IPS-20b (cell line): Measurements from ENCODE around the gene LRRC43.
"Not testable (repeated sequence)": the region's sequence is repeated elsewhere in the genome, so short reads cannot be mapped to it uniquely, and the experiment has no call there.

ENCODE experiments used
- H3K27ac ChIP-seq: one replicate; pipeline ENCODE4 v1.5.1; 2013; ENCODE audit warnings: low read length
- H3K27me3 ChIP-seq: 2 replicates; pipeline ENCODE4 v1.6.1; 2013; ENCODE audit warnings: mild to moderate bottlenecking, low read length, inconsistent platforms; ENCODE audit not compliant: insufficient read depth
- H3K36me3 ChIP-seq: 2 replicates; pipeline ENCODE4 v1.6.1; 2013; ENCODE audit warnings: low read depth, mild to moderate bottlenecking, inconsistent platforms, low read length, moderate library complexity; ENCODE audit not compliant: insufficient read depth
- H3K4me1 ChIP-seq: 2 replicates; pipeline ENCODE4 v1.6.1; 2013; ENCODE audit warnings: mild to moderate bottlenecking, control low read depth, inconsistent platforms, low read length, moderate library complexity; ENCODE audit not compliant: insufficient read depth
- H3K4me3 ChIP-seq: 2 replicates; pipeline ENCODE4 v1.5.1; 2013; ENCODE audit warnings: mild to moderate bottlenecking, low read length, inconsistent platforms
- H3K9ac ChIP-seq: 2 replicates; pipeline ENCODE4 v1.6.1; 2013; ENCODE audit warnings: low read depth, mild to moderate bottlenecking, inconsistent platforms, low read length, moderate library complexity
- H3K9me3 ChIP-seq: 2 replicates; pipeline ENCODE4 v1.6.1; 2013; ENCODE audit warnings: mild to moderate bottlenecking, low read depth, low read length, inconsistent platforms; ENCODE audit not compliant: insufficient read depth

The LRRC43 gene

GRCh38 chr12:122200541-122201175 is 17.7 kb downstream of the LRRC43 start:
- H3K27ac ChIP-seq, result no peak overlapping the region
- peaks cover 45% of the 10 kb centered on the region for H3K27me3 ChIP-seq
- no peaks in the 10 kb centered on the region for H3K36me3 ChIP-seq
- H3K9me3 ChIP-seq, result no peaks in the 10 kb centered on the region
- no peaks in the 10 kb centered on the region for H3K4me1 ChIP-seq
- no peak overlapping the region for H3K4me3 ChIP-seq
- H3K9ac ChIP-seq, result no peak overlapping the region

DNA sequence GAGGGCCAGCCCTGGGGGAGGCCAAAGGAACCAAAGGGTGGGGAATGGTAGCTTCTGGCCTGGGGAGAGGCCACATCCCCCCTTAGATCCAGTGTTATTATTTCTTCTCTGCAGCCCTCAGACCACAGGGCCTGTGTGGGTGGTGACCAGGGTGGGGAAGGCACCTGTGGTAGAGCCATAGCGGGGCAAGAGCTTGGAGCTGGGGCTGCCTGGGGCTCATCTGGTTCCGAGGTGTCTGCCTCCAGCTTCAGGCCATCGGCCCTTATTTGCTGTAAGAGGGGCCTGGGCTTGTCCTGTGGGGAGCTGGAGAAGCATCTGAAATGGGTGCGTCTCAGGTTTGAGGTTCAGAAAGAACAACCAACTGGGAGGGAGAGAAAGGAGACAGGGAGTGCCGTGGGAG is 18.5 kb downstream of the LRRC43 start:
- peaks cover 52% of the 10 kb centered on the region for H3K27me3 ChIP-seq
- no peak overlapping the region for H3K27ac ChIP-seq
- H3K36me3 ChIP-seq, result no peaks in the 10 kb centered on the region
- H3K9me3 ChIP-seq, result no peaks in the 10 kb centered on the region
- H3K4me1 ChIP-seq, result no peaks in the 10 kb centered on the region
- H3K9ac ChIP-seq, result no peak overlapping the region
- H3K4me3 ChIP-seq, result no peak overlapping the region

DNA sequence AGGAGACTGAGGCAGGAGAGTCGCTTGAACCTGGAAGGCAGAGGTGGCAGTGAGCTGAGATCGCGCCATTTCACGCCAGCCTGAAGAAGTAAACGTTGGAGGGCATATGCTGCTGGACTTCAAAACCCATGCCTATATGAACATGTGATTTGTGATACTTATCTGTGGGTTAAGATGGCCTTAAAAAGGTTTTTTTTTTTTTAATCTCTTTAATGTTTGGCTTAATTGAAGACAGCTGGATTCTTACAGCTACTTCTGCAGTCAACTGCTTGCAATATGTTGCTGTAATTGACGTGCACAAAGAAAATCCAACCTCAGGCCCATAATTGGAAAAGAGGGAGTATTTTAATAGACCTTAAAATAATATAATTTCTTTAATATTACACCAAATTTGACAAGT is 19.1 kb downstream of the LRRC43 start:
- H3K4me3 ChIP-seq, result no peak overlapping the region
- H3K36me3 ChIP-seq, result peaks cover 5% of the 10 kb centered on the region
- no peaks in the 10 kb centered on the region for H3K9me3 ChIP-seq
- H3K27me3 ChIP-seq, result peaks cover 59% of the 10 kb centered on the region
- H3K4me1 ChIP-seq, result no peaks in the 10 kb centered on the region
- H3K27ac ChIP-seq, result no peak overlapping the region
- no peak overlapping the region for H3K9ac ChIP-seq

GRCh38 chr12:122202811-122203210 is 19.9 kb downstream of the LRRC43 start:
- H3K36me3 ChIP-seq, result peaks cover 13% of the 10 kb centered on the region
- not testable (repeated sequence) for H3K9ac ChIP-seq, H3K9me3 ChIP-seq, H3K27ac ChIP-seq, H3K4me1 ChIP-seq
- H3K27me3 ChIP-seq, result peaks cover 59% of the 10 kb centered on the region
- H3K4me3 ChIP-seq, result peak overlapping the region; percentile 68

DNA sequence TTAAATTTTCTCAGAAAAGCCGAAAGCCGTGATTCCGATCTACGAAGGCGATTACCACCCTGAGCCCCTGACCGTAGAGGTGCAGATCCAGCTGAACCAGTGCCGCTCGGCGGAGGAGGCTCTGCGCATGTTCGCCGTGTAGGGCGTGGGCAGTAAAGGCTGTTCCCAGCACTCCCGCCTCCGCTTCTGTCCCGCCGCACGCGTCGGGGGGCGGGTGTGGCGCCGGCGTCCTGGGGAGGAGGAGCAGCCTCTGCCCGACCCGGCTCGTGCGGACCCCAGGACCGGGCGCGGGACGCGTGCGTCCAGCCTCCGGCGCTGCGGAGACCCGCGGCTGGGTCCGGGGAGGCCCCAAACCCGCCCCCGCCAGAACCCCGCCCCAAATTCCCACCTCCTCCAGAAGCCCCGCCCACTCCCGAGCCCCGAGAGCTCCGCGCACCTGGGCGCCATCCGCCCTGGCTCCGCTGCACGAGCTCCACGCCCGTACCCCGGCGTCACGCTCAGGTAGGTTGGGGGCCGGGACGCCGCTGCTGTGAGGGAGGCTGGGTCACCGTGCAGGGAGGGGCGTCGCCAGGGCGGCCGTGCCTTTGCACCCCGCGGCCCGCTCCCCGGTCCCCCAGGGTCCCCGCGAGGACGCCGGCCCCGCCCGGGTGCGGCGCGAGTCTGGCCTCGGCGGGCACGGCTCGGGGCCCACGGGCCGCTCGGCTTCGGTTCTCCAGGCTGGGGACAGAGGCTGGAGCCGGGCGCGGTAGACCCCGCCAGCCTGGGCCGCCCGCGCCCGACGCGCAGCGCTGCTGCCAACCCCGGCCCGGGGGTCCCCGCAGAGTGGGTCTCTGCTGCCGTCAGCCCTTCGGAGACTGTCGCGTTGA is 20.6 kb downstream of the LRRC43 start, which contains the start of gene B3GNT4:
TSS of gene B3GNT4 (plus strand) at position 409 of the 866 bp plus-strand sequence. CDS start 910 bp downstream, outside the sequence.
- Histone ChIP-seq H3K36me3 (peaks cover 20% of the 10 kb centered on the region), H3K27ac (no peak within 1 kb of the TSS), H3K4me1 (peaks cover 2% of the 10 kb centered on the region; the same call in 1 of the 2 replicates), H3K9me3 (no peaks in the 10 kb centered on the region), H3K27me3 (peaks cover 59% of the 10 kb centered on the region), H3K9ac (no peak within 1 kb of the TSS), H3K4me3 (peak within 1 kb of the TSS; percentile 68)

GRCh38 chr12:122204167-122205052 is 21.5 kb downstream of the LRRC43 start:
- H3K9me3 ChIP-seq, result no peaks in the 10 kb centered on the region
- H3K4me3 ChIP-seq, result peak overlapping the region; percentile 57
- no peak overlapping the region for H3K9ac ChIP-seq
- H3K36me3 ChIP-seq, result peaks cover 28% of the 10 kb centered on the region
- peaks cover 59% of the 10 kb centered on the region for H3K27me3 ChIP-seq
- peaks cover 2% of the 10 kb centered on the region; the same call in 1 of the 2 replicates for H3K4me1 ChIP-seq
- H3K27ac ChIP-seq, result no peak overlapping the region

GRCh38 chr12:122205053-122205925 is 22.4 kb downstream of the LRRC43 start:
- Histone ChIP-seq H3K27me3 (peaks cover 59% of the 10 kb centered on the region), H3K4me1 (peaks cover 2% of the 10 kb centered on the region; the same call in 1 of the 2 replicates), H3K9me3 (no peaks in the 10 kb centered on the region)

DNA sequence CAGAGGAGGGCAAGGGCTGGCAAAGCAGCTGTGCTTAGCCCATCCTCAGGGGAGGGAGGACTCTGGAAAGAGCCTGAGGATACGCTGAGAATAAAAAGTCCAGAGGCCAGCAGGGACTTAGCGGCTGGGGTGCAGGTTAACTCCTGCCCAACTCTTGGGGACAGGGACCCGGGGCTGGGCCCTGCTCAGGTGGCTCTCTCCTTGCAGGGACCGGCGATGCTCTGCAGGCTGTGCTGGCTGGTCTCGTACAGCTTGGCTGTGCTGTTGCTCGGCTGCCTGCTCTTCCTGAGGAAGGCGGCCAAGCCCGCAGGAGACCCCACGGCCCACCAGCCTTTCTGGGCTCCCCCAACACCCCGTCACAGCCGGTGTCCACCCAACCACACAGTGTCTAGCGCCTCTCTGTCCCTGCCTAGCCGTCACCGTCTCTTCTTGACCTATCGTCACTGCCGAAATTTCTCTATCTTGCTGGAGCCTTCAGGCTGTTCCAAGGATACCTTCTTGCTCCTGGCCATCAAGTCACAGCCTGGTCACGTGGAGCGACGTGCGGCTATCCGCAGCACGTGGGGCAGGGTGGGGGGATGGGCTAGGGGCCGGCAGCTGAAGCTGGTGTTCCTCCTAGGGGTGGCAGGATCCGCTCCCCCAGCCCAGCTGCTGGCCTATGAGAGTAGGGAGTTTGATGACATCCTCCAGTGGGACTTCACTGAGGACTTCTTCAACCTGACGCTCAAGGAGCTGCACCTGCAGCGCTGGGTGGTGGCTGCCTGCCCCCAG is 23.4 kb downstream of the LRRC43 start:
- Histone ChIP-seq H3K27ac (no peak overlapping the region), H3K9ac (no peak overlapping the region), H3K36me3 (peaks cover 44% of the 10 kb centered on the region), H3K9me3 (no peaks in the 10 kb centered on the region), H3K4me1 (peaks cover 2% of the 10 kb centered on the region; the same call in 1 of the 2 replicates), H3K4me3 (no peak overlapping the region), H3K27me3 (peaks cover 57% of the 10 kb centered on the region)

More at GRCh38 chr12:122205053-122205925, 22.4 kb downstream of the LRRC43 start:
- H3K36me3 ChIP-seq, result peaks cover 36% of the 10 kb centered on the region
- H3K4me3 ChIP-seq, result no peak overlapping the region
- no peak overlapping the region for H3K9ac ChIP-seq
- no peak overlapping the region for H3K27ac ChIP-seq

DNA sequence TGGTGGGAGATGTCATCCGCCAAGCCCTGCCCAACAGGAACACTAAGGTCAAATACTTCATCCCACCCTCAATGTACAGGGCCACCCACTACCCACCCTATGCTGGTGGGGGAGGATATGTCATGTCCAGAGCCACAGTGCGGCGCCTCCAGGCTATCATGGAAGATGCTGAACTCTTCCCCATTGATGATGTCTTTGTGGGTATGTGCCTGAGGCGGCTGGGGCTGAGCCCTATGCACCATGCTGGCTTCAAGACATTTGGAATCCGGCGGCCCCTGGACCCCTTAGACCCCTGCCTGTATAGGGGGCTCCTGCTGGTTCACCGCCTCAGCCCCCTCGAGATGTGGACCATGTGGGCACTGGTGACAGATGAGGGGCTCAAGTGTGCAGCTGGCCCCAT is 24.1 kb downstream of the LRRC43 start:
- H3K27ac ChIP-seq, result no peak overlapping the region
- no peaks in the 10 kb centered on the region for H3K9me3 ChIP-seq
- peaks cover 50% of the 10 kb centered on the region for H3K36me3 ChIP-seq
- no peak overlapping the region for H3K4me3 ChIP-seq
- no peak overlapping the region for H3K9ac ChIP-seq
- peaks cover 50% of the 10 kb centered on the region for H3K27me3 ChIP-seq
- peaks cover 2% of the 10 kb centered on the region; the same call in 1 of the 2 replicates for H3K4me1 ChIP-seq

GRCh38 chr12:122207391-122207790 is 24.5 kb downstream of the LRRC43 start:
- Histone ChIP-seq H3K4me1 (peaks cover 2% of the 10 kb centered on the region; the same call in 1 of the 2 replicates), H3K27ac (no peak overlapping the region), H3K36me3 (peaks cover 54% of the 10 kb centered on the region), H3K9me3 (no peaks in the 10 kb centered on the region), H3K9ac (no peak overlapping the region), H3K27me3 (peaks cover 46% of the 10 kb centered on the region), H3K4me3 (no peak overlapping the region)
